NCI-H526 (cell line): ENCODE data around the gene CERS6.
"Not testable (repeated sequence)": the region's sequence is repeated elsewhere in the genome, so short reads cannot be mapped to it uniquely, and the experiment has no call there.

Experiments used
- DNase-seq, 2 experiments: peaks; one replicate each; lab custom pipeline; 2025; lab: John Stamatoyannopoulos, UW

CERS6 gene

GRCh38 chr2:168501466-168502065 lies 45.5 kb downstream of the CERS6 start:
- DNase-seq = no peak

GRCh38 chr2:168502852-168503251 lies 46.8 kb downstream of the CERS6 start:
- DNase-seq = not testable (repeated sequence)

- no peak for DNase-seq
Observed at GRCh38 chr2:168503901-168504300, 47.8 kb downstream of the CERS6 start.

GRCh38 chr2:168504323-168504722 lies 48.3 kb downstream of the CERS6 start:
- DNase-seq = no peak

- DNase-seq = no peak
Observed at GRCh38 chr2:168510125-168510756, 54.2 kb downstream of the CERS6 start.

- DNase-seq = no peak
Observed at GRCh38 chr2:168514692-168515091, 58.6 kb downstream of the CERS6 start.

- no peak for DNase-seq
Observed at GRCh38 chr2:168515502-168515901, 59.4 kb downstream of the CERS6 start.

- DNase-seq = no peak
Observed at GRCh38 chr2:168517816-168518215, 61.7 kb downstream of the CERS6 start.

GRCh38 chr2:168518555-168519066 lies 62.5 kb downstream of the CERS6 start:
- DNase-seq = peak; percentile 48 to 54

GRCh38 chr2:168519534-168520308 lies 63.6 kb downstream of the CERS6 start:
- peak; percentile 30 to 39 for DNase-seq

GRCh38 chr2:168521053-168521741 lies 65.1 kb downstream of the CERS6 start:
- peak in 1 of 2 experiments; percentile 66 for DNase-seq

- no peak for DNase-seq
Observed at GRCh38 chr2:168522446-168522845, 66.4 kb downstream of the CERS6 start.

GRCh38 chr2:168524005-168524404 lies 67.9 kb downstream of the CERS6 start:
- DNase-seq = no peak

GRCh38 chr2:168525020-168525419 lies 68.9 kb downstream of the CERS6 start:
- peak in 1 of 2 experiments; percentile 24 for DNase-seq

- no peak for DNase-seq
Observed at GRCh38 chr2:168525716-168526446, 69.8 kb downstream of the CERS6 start.

GRCh38 chr2:168526641-168527040 lies 70.6 kb downstream of the CERS6 start:
- no peak for DNase-seq

GRCh38 chr2:168528016-168528415 lies 71.9 kb downstream of the CERS6 start:
- DNase-seq = no peak

- DNase-seq = no peak
Observed at GRCh38 chr2:168528469-168528868, 72.4 kb downstream of the CERS6 start.

GRCh38 chr2:168529054-168529833 lies 73.2 kb downstream of the CERS6 start:
- DNase-seq = peak in 1 of 2 experiments; percentile 29

- DNase-seq = peak in 1 of 2 experiments; percentile 34
Observed at GRCh38 chr2:168529900-168530561, 74.0 kb downstream of the CERS6 start.
